Transverse colon (tissue), 4 donors: ENCODE data around the gene MDN1. TPM values are rescaled to one million over a fixed set of nuclear protein-coding genes. Genes with fewer than 3 reads are reported as not detected.

Experiments
- DNase-seq: peaks from one replicate; pipeline ENCODE4 v3.0.0-alpha.2; 2019
- H3K27ac ChIP-seq, 4 donors: fragments of 200-600 bp; sonication (generic); 2 replicates each; pipeline ENCODE4 v1.5.1; 2016 to 2018; ENCODE audit warnings: inconsistent platforms in 4 of 4
- H3K27me3 ChIP-seq: fragments of 200-600 bp; sonication (generic); 2 replicates; pipeline ENCODE4 v1.5.1; 2017; ENCODE audit warnings: inconsistent platforms
- H3K36me3 ChIP-seq, 4 donors: fragments of 200-600 bp; sonication (generic); 2 replicates each; pipeline ENCODE4 v1.5.1; 2017 to 2019; ENCODE audit warnings: inconsistent platforms in 4 of 4
- H3K4me1 ChIP-seq, 4 donors: fragments of 200-600 bp; sonication (generic); 2 replicates each; pipeline ENCODE4 v1.5.1; 2017 to 2020; ENCODE audit warnings: inconsistent platforms in 4 of 4
- H3K4me3 ChIP-seq, 4 donors: fragments of 200-600 bp; sonication (generic); 1 replicate in 1 of 4; 2 replicates in 3 of 4; pipeline versions ENCODE4 v1.5.1 to v1.6.1; 2017 to 2019; ENCODE audit warnings: inconsistent platforms in 4 of 4
- H3K9me3 ChIP-seq, 2 donors: fragments of 200-600 bp; sonication (generic); 2 replicates each; pipeline ENCODE4 v1.5.1; 2017 to 2019; ENCODE audit warnings: inconsistent platforms in 2 of 2
- EP300 ChIP-seq: sonication (generic); formaldehyde crosslinking; IDR thresholded peaks from one replicate; pipeline ENCODE4 v1.6.1; 2017; ENCODE audit warnings: antibody characterized with exemption, low read depth
- POLR2A ChIP-seq: fragments of 450-650 bp; IDR thresholded peaks from one replicate; pipeline ENCODE4 v1.6.1; 2016; ENCODE audit warnings: antibody characterized with exemption, mild to moderate bottlenecking, moderate library complexity
- POLR2AphosphoS5 ChIP-seq, 3 donors: sonication (generic); formaldehyde crosslinking; IDR thresholded peaks; one replicate each; pipeline ENCODE4 v1.6.1; 2016; ENCODE audit warnings: antibody characterized with exemption in 3 of 3
- WGBS, 2 donors: methylation state at CpG; one replicate each; pipeline ENCODE4 v1.1.5; 2018; ENCODE audit warnings: low coverage in 1 of 2; 5-methylcytosine and 5-hydroxymethylcytosine counted together
- in situ Hi-C, 4 donors: fragments of 200-750 bp; cut with MboI; loops; one replicate each; pipeline versions ENCODE4 v1.15.0 to v1.15.1; 2017; ENCODE audit warnings: low sequenced_read_pairs in 3 of 4, low pct_ligation_motif_present in 1 of 4, low pct_unique_long_range_greater_than_20kb in 1 of 4
- intact Hi-C: fragments of 100-400 bp; cut with DNase I; formaldehyde crosslinking; loops from one replicate; pipeline ENCODE4 v1.15.1; 2023; ENCODE audit warnings: low total_unique reads
- total RNA-seq, 4 donors: library from RNA; depleted of rRNA; stranded (reverse); fragments of >200 nt; gene quantifications; one replicate each; pipeline ENCODE4 v1.1.0, GENCODE V29; 2016
- TF ChIP-seq, protein P1 (sequence below), 5 experiments: fragments of 200-600 bp in 3 of 5; fragments of 450-650 bp in 2 of 5; sonication (generic) in 3 of 5; IDR thresholded peaks; 1 replicate in 2 of 5; 2 replicates in 3 of 5; pipeline ENCODE4 v1.5.1; 2016 to 2017; ENCODE audit warnings: antibody characterized with exemption in 5 of 5, inconsistent platforms in 3 of 5, mild to moderate bottlenecking in 2 of 5, moderate library complexity in 1 of 5

MDN1 gene
- total RNA-seq, 4 donors from 2014 or later: 16.8 to 30.8 (median 24.0) TPM

DNA sequence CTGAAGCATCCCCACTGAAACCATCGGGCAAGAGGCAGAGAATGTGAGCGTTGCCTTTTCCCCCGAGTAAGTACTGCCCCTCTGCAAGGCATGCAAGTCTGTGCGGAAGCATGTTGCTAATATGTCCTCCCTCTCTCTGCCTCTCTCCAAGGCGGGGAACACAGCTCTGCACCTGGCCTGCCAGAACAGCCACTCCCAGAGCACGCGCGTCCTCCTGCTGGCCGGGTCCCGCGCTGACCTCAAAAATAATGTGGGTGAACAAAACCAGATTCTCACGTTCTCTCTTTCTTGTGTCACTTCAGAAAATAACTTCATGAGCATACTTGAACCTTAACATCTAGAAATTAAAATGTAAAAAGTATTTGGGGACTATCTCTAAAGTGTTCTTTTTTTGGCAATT, 207.5 kb downstream of the MDN1 start:
- no peaks in the 10 kb centered on the region for H3K36me3 ChIP-seq
- no peak overlapping the region for H3K27ac ChIP-seq
- whole genome bisulfite sequencing, 2 donors: 83 to 91% methylated on average over 4 to 12 of the region's 12 CpGs
- intact Hi-C loops: no loop called here
- no peak for DNase-seq
- H3K4me3 ChIP-seq: no peak overlapping the region
- H3K9me3 ChIP-seq: no peaks in the 10 kb centered on the region
- in situ Hi-C loops: loop anchor here (5.0 to 25.0 kb wide), 3 partner anchors 177 to 625 kb away; partner anchors contain the start of gene ANKRD6 (in 2 of the 4)
- TF ChIP-seq, protein P1, sequence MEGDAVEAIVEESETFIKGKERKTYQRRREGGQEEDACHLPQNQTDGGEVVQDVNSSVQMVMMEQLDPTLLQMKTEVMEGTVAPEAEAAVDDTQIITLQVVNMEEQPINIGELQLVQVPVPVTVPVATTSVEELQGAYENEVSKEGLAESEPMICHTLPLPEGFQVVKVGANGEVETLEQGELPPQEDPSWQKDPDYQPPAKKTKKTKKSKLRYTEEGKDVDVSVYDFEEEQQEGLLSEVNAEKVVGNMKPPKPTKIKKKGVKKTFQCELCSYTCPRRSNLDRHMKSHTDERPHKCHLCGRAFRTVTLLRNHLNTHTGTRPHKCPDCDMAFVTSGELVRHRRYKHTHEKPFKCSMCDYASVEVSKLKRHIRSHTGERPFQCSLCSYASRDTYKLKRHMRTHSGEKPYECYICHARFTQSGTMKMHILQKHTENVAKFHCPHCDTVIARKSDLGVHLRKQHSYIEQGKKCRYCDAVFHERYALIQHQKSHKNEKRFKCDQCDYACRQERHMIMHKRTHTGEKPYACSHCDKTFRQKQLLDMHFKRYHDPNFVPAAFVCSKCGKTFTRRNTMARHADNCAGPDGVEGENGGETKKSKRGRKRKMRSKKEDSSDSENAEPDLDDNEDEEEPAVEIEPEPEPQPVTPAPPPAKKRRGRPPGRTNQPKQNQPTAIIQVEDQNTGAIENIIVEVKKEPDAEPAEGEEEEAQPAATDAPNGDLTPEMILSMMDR (IDR thresholded peaks at IDR 0.05): no peak
- TF ChIP-seq POLR2AphosphoS5 (IDR thresholded peaks at IDR 0.05): no peak
- TF ChIP-seq POLR2A: no peak
- no peak for TF ChIP-seq EP300
- no peaks in the 10 kb centered on the region for H3K27me3 ChIP-seq
- no peaks in the 10 kb centered on the region for H3K4me1 ChIP-seq

DNA sequence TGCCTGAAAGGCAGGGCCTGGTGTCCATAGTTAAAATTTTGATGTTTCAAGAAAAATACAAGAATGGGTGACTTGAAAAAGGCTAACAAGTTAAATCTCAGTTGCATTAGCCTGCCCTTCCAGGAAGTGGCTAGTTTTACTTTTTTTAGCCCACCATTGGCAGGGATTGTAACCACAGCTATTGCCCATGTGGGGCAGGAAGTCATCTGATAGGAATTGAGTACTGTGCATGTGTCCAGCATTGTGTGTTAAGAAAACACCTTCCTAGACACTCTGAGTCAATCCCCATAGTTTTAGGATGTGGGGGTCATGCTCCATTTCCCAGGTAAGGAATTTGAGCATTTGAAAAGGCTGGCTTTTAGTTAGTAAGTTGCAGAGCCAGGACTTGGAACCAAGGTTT, 207.9 kb downstream of the MDN1 start:
- Histone ChIP-seq H3K27me3 (no peaks in the 10 kb centered on the region), H3K27ac (no peak overlapping the region), H3K36me3 (no peaks in the 10 kb centered on the region), H3K4me1 (no peaks in the 10 kb centered on the region), H3K4me3 (no peak overlapping the region), H3K9me3 (no peaks in the 10 kb centered on the region)
- TF ChIP-seq, protein P1 (IDR thresholded peaks at IDR 0.05): no peak
- TF ChIP-seq EP300 (no peak), POLR2AphosphoS5 (IDR thresholded peaks at IDR 0.05) (no peak), POLR2A (no peak)
- intact Hi-C loops: loop anchor here (2.0 kb wide), 1 partner anchor 179 kb away; the partner anchor contains the start of gene ANKRD6
- DNase-seq: no peak
- in situ Hi-C loops: loop anchor here (5.0 to 25.0 kb wide), 3 partner anchors 177 to 624 kb away; partner anchors contain the start of gene ANKRD6 (in 2 of the 4)

DNA sequence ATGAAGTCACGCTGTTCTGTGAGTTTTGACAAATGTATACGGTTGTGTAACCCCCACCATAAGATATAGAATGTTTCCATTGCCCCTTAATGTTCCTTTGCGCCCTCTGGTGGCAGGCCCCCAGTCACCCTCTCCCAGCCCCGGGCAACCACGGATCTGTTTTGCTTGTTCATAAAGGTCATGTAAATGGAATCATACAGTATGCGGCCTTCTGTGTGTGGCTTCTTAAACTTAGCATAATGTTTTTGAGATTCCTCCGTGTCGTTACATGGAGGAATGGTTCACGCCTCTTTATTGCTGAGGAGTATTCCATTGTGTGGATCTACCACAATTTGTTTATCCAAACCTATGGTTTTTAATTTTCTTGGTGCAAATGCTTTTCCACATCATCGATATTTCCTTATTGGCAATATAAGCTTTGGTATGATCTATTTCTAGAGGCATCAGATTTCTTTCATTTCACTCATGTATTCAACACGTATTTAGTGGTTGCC, 209.4 kb downstream of the MDN1 start:
- Histone ChIP-seq H3K27me3 (no peaks in the 10 kb centered on the region), H3K9me3 (no peaks in the 10 kb centered on the region), H3K4me1 (no peaks in the 10 kb centered on the region), H3K27ac (no peak overlapping the region), H3K4me3 (no peak overlapping the region), H3K36me3 (no peaks in the 10 kb centered on the region)
- DNase-seq: peak; percentile 81
- 40 to 41% methylated on average over 10 to 11 of the region's 11 CpGs for WGBS, 2 donors
- in situ Hi-C loops: loop anchor here (5.0 to 25.0 kb wide), 3 partner anchors 175 to 623 kb away; partner anchors contain the start of gene ANKRD6 (in 2 of the 4)
- intact Hi-C loops: loop anchor here (2.0 kb wide), 1 partner anchor 177 kb away; the partner anchor contains the start of gene ANKRD6
- TF ChIP-seq EP300: no peak
- TF ChIP-seq, protein P1 (IDR thresholded peaks at IDR 0.05): peak; percentile 73 to 85 (median 80)

DNA sequence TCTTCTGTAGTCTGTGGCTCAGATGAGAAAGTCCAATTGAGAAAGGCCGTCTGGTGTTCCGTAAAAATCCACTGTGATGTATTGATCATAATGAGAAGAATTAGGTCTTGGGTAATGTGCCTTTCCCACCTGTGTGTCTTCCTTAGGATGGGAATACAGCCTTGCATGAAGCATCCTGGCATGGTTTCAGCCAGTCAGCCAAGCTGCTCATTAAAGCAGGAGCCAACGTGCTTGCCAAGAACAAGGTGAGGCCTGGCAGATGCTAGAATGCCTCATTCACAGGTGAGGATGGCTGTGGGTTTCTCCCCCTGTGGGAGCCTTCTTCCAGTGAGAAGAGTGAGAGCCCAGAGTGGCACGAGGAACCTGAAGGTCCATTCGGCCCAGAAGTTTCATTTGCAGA, 213.7 kb downstream of the MDN1 start:
- H3K9me3 ChIP-seq: no peaks in the 10 kb centered on the region
- H3K27me3 ChIP-seq: no peaks in the 10 kb centered on the region
- 77 to 80% methylated on average over 5 of the region's 5 CpGs for WGBS, 2 donors
- TF ChIP-seq POLR2A (no peak), POLR2AphosphoS5 (IDR thresholded peaks at IDR 0.05) (no peak), EP300 (no peak)
- TF ChIP-seq, protein P1 (IDR thresholded peaks at IDR 0.05): no peak
- no peak overlapping the region for H3K4me3 ChIP-seq
- intact Hi-C loops (no loop called here), in situ Hi-C loops (loop anchor here (5.0 to 25.0 kb wide), 3 partner anchors 171 to 619 kb away; partner anchors contain the start of gene ANKRD6 (in 2 of the 4))
- no peak for DNase-seq
- H3K4me1 ChIP-seq: no peaks in the 10 kb centered on the region
- no peaks in the 10 kb centered on the region for H3K36me3 ChIP-seq
- H3K27ac ChIP-seq: no peak overlapping the region
